GM18861 (cell line): ENCODE data around the gene TOM1.
"Not testable (repeated sequence)": the region's sequence is repeated elsewhere in the genome, so short reads cannot be mapped to it uniquely, and the experiment has no call there.

Source experiments
- ATAC-seq: cut with Tn5 transposase; IDR thresholded peaks from one replicate; pipeline ENCODE4 v1.9.1; 2021; ENCODE audit not compliant: unreplicated experiment

TOM1 gene

GRCh38 chr22:35344956-35345690, 45.4 kb downstream of the TOM1 start:
- ATAC-seq: no peak

- no peak for ATAC-seq
Measured at GRCh38 chr22:35345808-35346505, 46.3 kb downstream of the TOM1 start.

GRCh38 chr22:35346596-35347220, 47.0 kb downstream of the TOM1 start:
- ATAC-seq: no peak

GRCh38 chr22:35347462-35347861, 47.8 kb downstream of the TOM1 start:
- no peak for ATAC-seq

- ATAC-seq: no peak
Measured at GRCh38 chr22:35348026-35348590, 48.4 kb downstream of the TOM1 start.

- no peak for ATAC-seq
Measured at GRCh38 chr22:35348703-35349102, 49.0 kb downstream of the TOM1 start.

GRCh38 chr22:35349368-35349703, 49.6 kb downstream of the TOM1 start:
- no peak for ATAC-seq

- no peak for ATAC-seq
Measured at GRCh38 chr22:35349704-35350538, 50.2 kb downstream of the TOM1 start.

GRCh38 chr22:35350539-35351503, 51.1 kb downstream of the TOM1 start:
- ATAC-seq: peak; percentile 76

- peak; percentile 54 for ATAC-seq
Measured at GRCh38 chr22:35352214-35353111, 52.8 kb downstream of the TOM1 start.

GRCh38 chr22:35353318-35353717, 53.6 kb downstream of the TOM1 start:
- no peak for ATAC-seq

- no peak for ATAC-seq
Measured at GRCh38 chr22:35354068-35354467, 54.4 kb downstream of the TOM1 start.

- ATAC-seq: no peak
Measured at GRCh38 chr22:35357883-35358621, 58.4 kb downstream of the TOM1 start.

- no peak for ATAC-seq
Measured at GRCh38 chr22:35359380-35360065, 59.8 kb downstream of the TOM1 start.

GRCh38 chr22:35361001-35361558, 61.4 kb downstream of the TOM1 start:
- ATAC-seq: no peak

GRCh38 chr22:35363566-35364086, 63.9 kb downstream of the TOM1 start:
- no peak for ATAC-seq

GRCh38 chr22:35364230-35364629, 64.5 kb downstream of the TOM1 start:
- ATAC-seq: not testable (repeated sequence)
